ENCODE results near the gene UBE4B. TPM values are rescaled to one million over a fixed set of nuclear protein-coding genes. Genes with fewer than 3 reads are reported as not detected.

The UBE4B gene
- total and polyA plus RNA-seq, 2 experiments from 2014 or later: 28.4 to 115 TPM

- Mint-ChIP-seq H3K27ac (no peak overlapping the region), H3K36me3 (ENCODE audit: low read depth) (peaks cover 46% of the 10 kb centered on the region), H3K9me3 (no peaks in the 10 kb centered on the region), H3K27me3 (ENCODE audit: insufficient read depth, low read depth, poor library complexity) (peaks cover 3% of the 10 kb centered on the region), H3K4me3 (no peak overlapping the region), H3K4me1 (no peaks in the 10 kb centered on the region)
- no peaks in the 10 kb centered on the region for H3K27me3 ChIP-seq (ENCODE audit: insufficient read depth)
- peaks cover 14% of the 10 kb centered on the region for H3K36me3 ChIP-seq (ENCODE audit: insufficient read depth)
- no peak for ATAC-seq
- H3K4me2 ChIP-seq: no peak overlapping the region
- H3K79me2 ChIP-seq (replicated peaks; ENCODE audit: insufficient read depth): no peaks in the 10 kb centered on the region
- H3K4me3 ChIP-seq: no peak overlapping the region
- no peak overlapping the region for H2AFZ ChIP-seq
- TF ChIP-seq JUNB (IDR thresholded peaks at IDR 0.05; ENCODE audit: unreplicated experiment) (no peak), NANOG (IDR thresholded peaks at IDR 0.05; ENCODE audit: borderline replicate concordance) (no peak), ZNF114 (CRISPR knock-in tag; IDR thresholded peaks at IDR 0.05) (no peak), ZNF462 (CRISPR knock-in tag; IDR thresholded peaks at IDR 0.05) (no peak)
- DNase-seq (ENCODE audit: low spot score): no peak
- H3K27ac ChIP-seq (ENCODE audit: low read depth): no peak overlapping the region; the same call in 1 of the 2 replicates
- no peaks in the 10 kb centered on the region for H3K9me2 ChIP-seq (ENCODE audit: insufficient read depth)
- H3F3A ChIP-seq (replicated peaks; ENCODE audit: low read depth): 0 out of 2 replicates have a peak, but pooled peaks cover 2% of the 10 kb centered on the region
- no peaks in the 10 kb centered on the region for H3K4me1 ChIP-seq (ENCODE audit: insufficient read depth)
- peaks cover 3% of the 10 kb centered on the region; the same call in 1 of the 2 replicates for H4K20me1 ChIP-seq (replicated peaks; ENCODE audit: insufficient read depth)
These were observed 136.3 kb downstream of the UBE4B start for GRCh38 chr1:10168912-10169514.

GRCh38 chr1:10170239-10170574 is 137.4 kb downstream of the UBE4B start:
- TF ChIP-seq ZNF114 (CRISPR knock-in tag; IDR thresholded peaks at IDR 0.05) (no peak), CREB1 (CRISPR knock-in tag; IDR thresholded peaks at IDR 0.05; ENCODE audit: low read depth) (no peak), EZH2 (IDR thresholded peaks at IDR 0.05; ENCODE audit: low read depth, unreplicated experiment) (no peak), ETS1 (IDR thresholded peaks at IDR 0.05) (no peak), CTCF (conservative IDR thresholded peaks at IDR 0.05; ENCODE audit: low read depth in 2 of 2) (no peak)
- Mint-ChIP-seq H3K27me3 (ENCODE audit: insufficient read depth, low read depth, poor library complexity) (peaks cover 4% of the 10 kb centered on the region), H3K36me3 (ENCODE audit: low read depth) (peaks cover 48% of the 10 kb centered on the region), H3K27ac (no peak overlapping the region), H3K9me3 (no peaks in the 10 kb centered on the region; the same call in 2 of the 3 replicates), H3K4me1 (no peaks in the 10 kb centered on the region), H3K4me3 (no peak overlapping the region)
- Histone ChIP-seq H2AFZ (no peak overlapping the region), H3K4me2 (no peak overlapping the region), H3K27me3 (ENCODE audit: insufficient read depth) (no peaks in the 10 kb centered on the region), H3K4me1 (ENCODE audit: insufficient read depth) (no peaks in the 10 kb centered on the region), H3K79me2 (replicated peaks; ENCODE audit: insufficient read depth) (no peaks in the 10 kb centered on the region), H3K4me3 (no peak overlapping the region), H3K27ac (ENCODE audit: low read depth) (no peak overlapping the region), H3K36me3 (ENCODE audit: insufficient read depth) (peaks cover 14% of the 10 kb centered on the region), H3K9me2 (ENCODE audit: insufficient read depth) (no peaks in the 10 kb centered on the region), H4K20me1 (replicated peaks; ENCODE audit: insufficient read depth) (0 out of 2 replicates have a peak, but pooled peaks cover 3% of the 10 kb centered on the region), H3F3A (replicated peaks; ENCODE audit: low read depth) (0 out of 2 replicates have a peak, but pooled peaks cover 2% of the 10 kb centered on the region)
- no peak for DNase-seq (ENCODE audit: low spot score)
- no peak for ATAC-seq

All from GM23338 (cell line).